HG03469 (cell line): ENCODE data around the gene KIF3A.
"Not testable (repeated sequence)": the region's sequence is repeated elsewhere in the genome, so short reads cannot be mapped to it uniquely, and the experiment has no call there.

Source experiments
- ATAC-seq: cut with Tn5 transposase; IDR thresholded peaks from one replicate; pipeline ENCODE4 v1.9.1; 2021; ENCODE audit warnings: mild to moderate bottlenecking, moderate library complexity, moderate number of reproducible peaks; ENCODE audit not compliant: unreplicated experiment

KIF3A gene

GRCh38 chr5:132729896-132730295 lies 7.5 kb downstream of the KIF3A start:
- ATAC-seq: no peak

- ATAC-seq: no peak
Measured at GRCh38 chr5:132725745-132726144, 11.6 kb downstream of the KIF3A start.

GRCh38 chr5:132718544-132719312 lies 18.6 kb downstream of the KIF3A start:
- ATAC-seq: no peak

- no peak for ATAC-seq
Measured at GRCh38 chr5:132714456-132715307, 22.7 kb downstream of the KIF3A start.

- no peak for ATAC-seq
Measured at GRCh38 chr5:132708645-132709044, 28.7 kb downstream of the KIF3A start.

- ATAC-seq: no peak
Measured at GRCh38 chr5:132704875-132705274, 32.5 kb downstream of the KIF3A start.

- no peak for ATAC-seq
Measured at GRCh38 chr5:132695956-132696355, 41.4 kb downstream of the KIF3A start.

- no peak for ATAC-seq
Measured at GRCh38 chr5:132692632-132692967, 44.7 kb downstream of the KIF3A start.

GRCh38 chr5:132691755-132692631 lies 45.4 kb downstream of the KIF3A start:
- not testable (repeated sequence) for ATAC-seq

- no peak for ATAC-seq
Measured at GRCh38 chr5:132690156-132690555, 47.2 kb downstream of the KIF3A start.

- no peak for ATAC-seq
Measured at GRCh38 chr5:132689513-132689912, 47.8 kb downstream of the KIF3A start.

GRCh38 chr5:132688536-132689339 lies 48.6 kb downstream of the KIF3A start:
- ATAC-seq: no peak

GRCh38 chr5:132687995-132688394 lies 49.4 kb downstream of the KIF3A start:
- no peak for ATAC-seq

- ATAC-seq: no peak
Measured at GRCh38 chr5:132686193-132686592, 51.2 kb downstream of the KIF3A start.

GRCh38 chr5:132684922-132685720 lies 52.2 kb downstream of the KIF3A start:
- no peak for ATAC-seq

- no peak for ATAC-seq
Measured at GRCh38 chr5:132684491-132684890, 52.9 kb downstream of the KIF3A start.

- ATAC-seq: no peak
Measured at GRCh38 chr5:132681983-132682382, 55.4 kb downstream of the KIF3A start.

GRCh38 chr5:132681476-132681831 lies 55.9 kb downstream of the KIF3A start:
- ATAC-seq: no peak

- ATAC-seq: no peak
Measured at GRCh38 chr5:132680780-132681475, 56.4 kb downstream of the KIF3A start.
